ENCODE results near the gene MRPL17. TPM values are rescaled to one million over a fixed set of nuclear protein-coding genes. Genes with fewer than 3 reads are reported as not detected.

The MRPL17 gene
- total and polyA plus RNA-seq, 10 of the 15 experiments (the other 5 are each of a cell fraction or from before 2014, with no cell fraction given) = 60.3 to 171 (median 94.8) TPM

DNA sequence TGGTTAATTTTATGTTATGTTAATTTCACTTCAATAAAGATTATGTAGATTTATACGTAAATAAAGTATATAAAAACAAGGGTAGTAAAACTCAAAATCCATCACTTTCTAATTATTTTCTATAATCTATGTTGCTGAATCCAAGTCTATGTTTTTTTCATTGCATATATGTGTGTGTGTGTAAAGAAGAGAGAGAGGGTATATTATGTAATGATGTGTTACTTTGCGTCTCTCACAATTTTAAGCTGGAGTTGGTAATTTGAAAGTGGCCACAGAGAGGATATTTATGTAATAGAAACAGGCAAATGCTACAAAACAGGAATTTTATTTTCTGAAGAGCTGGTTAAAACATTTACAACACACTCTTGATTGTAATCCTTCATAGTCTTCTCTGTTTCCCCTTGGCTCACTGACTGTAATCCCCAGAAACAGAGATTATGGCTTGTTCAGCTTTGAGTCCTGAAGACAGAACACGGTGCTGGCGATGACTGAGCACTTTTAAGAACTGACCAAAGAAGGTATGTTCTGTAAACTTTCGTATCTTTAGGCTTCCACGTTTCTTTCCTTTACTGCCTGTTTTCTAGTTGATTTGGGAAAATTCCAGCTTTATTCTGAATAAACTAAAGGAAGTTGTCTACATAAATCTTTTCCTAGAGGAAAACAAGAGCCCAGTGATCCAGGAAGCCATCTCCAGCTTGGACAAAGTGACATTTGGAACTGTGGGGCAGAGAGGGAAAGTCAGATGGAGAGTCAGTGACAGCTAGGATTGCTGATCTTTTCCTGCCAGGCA, 45.0 kb upstream of the MRPL17 start (continued):
- TF ChIP-seq, protein P1, sequence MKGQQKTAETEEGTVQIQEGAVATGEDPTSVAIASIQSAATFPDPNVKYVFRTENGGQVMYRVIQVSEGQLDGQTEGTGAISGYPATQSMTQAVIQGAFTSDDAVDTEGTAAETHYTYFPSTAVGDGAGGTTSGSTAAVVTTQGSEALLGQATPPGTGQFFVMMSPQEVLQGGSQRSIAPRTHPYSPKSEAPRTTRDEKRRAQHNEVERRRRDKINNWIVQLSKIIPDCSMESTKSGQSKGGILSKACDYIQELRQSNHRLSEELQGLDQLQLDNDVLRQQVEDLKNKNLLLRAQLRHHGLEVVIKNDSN (IDR thresholded peaks at IDR 0.05; ENCODE audit: borderline replicate concordance, extremely low read length, insufficient read depth, low read depth, low read length) = no peak
- TF ChIP-seq IKZF1 (conservative IDR thresholded peaks at IDR 0.05) = no peak
- no peak for TF ChIP-seq SREBF1 (IDR thresholded peaks at IDR 0.05; ENCODE audit: low read length)
- TF ChIP-seq, protein P2, sequence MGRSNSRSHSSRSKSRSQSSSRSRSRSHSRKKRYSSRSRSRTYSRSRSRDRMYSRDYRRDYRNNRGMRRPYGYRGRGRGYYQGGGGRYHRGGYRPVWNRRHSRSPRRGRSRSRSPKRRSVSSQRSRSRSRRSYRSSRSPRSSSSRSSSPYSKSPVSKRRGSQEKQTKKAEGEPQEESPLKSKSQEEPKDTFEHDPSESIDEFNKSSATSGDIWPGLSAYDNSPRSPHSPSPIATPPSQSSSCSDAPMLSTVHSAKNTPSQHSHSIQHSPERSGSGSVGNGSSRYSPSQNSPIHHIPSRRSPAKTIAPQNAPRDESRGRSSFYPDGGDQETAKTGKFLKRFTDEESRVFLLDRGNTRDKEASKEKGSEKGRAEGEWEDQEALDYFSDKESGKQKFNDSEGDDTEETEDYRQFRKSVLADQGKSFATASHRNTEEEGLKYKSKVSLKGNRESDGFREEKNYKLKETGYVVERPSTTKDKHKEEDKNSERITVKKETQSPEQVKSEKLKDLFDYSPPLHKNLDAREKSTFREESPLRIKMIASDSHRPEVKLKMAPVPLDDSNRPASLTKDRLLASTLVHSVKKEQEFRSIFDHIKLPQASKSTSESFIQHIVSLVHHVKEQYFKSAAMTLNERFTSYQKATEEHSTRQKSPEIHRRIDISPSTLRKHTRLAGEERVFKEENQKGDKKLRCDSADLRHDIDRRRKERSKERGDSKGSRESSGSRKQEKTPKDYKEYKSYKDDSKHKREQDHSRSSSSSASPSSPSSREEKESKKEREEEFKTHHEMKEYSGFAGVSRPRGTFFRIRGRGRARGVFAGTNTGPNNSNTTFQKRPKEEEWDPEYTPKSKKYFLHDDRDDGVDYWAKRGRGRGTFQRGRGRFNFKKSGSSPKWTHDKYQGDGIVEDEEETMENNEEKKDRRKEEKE (IDR thresholded peaks at IDR 0.05) = no peak
- no peak for TF ChIP-seq MYC (IDR thresholded peaks at IDR 0.05; ENCODE audit: insufficient read depth, insufficient read length, insufficient replicate concordance, low read length, severe bottlenecking)
- TF ChIP-seq CBX3 (IDR thresholded peaks at IDR 0.05; ENCODE audit: borderline replicate concordance, low read depth) = no peak
- TF ChIP-seq, protein P3, sequence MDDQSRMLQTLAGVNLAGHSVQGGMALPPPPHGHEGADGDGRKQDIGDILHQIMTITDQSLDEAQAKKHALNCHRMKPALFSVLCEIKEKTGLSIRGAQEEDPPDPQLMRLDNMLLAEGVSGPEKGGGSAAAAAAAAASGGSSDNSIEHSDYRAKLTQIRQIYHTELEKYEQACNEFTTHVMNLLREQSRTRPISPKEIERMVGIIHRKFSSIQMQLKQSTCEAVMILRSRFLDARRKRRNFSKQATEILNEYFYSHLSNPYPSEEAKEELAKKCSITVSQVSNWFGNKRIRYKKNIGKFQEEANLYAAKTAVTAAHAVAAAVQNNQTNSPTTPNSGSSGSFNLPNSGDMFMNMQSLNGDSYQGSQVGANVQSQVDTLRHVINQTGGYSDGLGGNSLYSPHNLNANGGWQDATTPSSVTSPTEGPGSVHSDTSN (IDR thresholded peaks at IDR 0.05; ENCODE audit: insufficient replicate concordance, low read depth, low read length) = no peak
- no peak for TF ChIP-seq ETV6 (conservative IDR thresholded peaks at IDR 0.05 in 1 of 2, IDR thresholded peaks at IDR 0.05 in 1 of 2; ENCODE audit: borderline replicate concordance in 1 of 2, low read depth in 1 of 2)
- no peak for TF ChIP-seq NFYB (IDR thresholded peaks at IDR 0.05; ENCODE audit: insufficient read depth, low read depth, low read length)

Data from GM12878 (cell line).